Activated CD8-positive, alpha-beta T cell treated with anti-CD3 and anti-CD28 coated beads, Interleukin-2, amount 10 ng/mL, durations not matched to agents 7 days and 5 days (primary cell): Measurements from ENCODE around the gene CTBS. TPM values are rescaled to one million over a fixed set of nuclear protein-coding genes. Genes with fewer than 3 reads are reported as not detected.
"Not testable (repeated sequence)": the region's sequence is repeated elsewhere in the genome, so short reads cannot be mapped to it uniquely, and the experiment has no call there.

Source experiments
- ATAC-seq: fragments of 150-1000 bp; cut with Tn5 transposase; one replicate; pipeline ENCODE4 v1.10.0; 2021; ENCODE audit warnings: moderate library complexity
- CTCF ChIA-PET: fragments of 350-600 bp; sonication (Branson Sonifier 250); formaldehyde crosslinking; loops from one replicate; lab custom pipeline; 2021; ENCODE audit warnings: antibody characterized with exemption; lab: Charles Lee
- POLR2A ChIA-PET: fragments of 350-600 bp; sonication (Branson Sonifier 250); formaldehyde crosslinking; loops from one replicate; lab custom pipeline; 2021; ENCODE audit warnings: antibody characterized with exemption; lab: Charles Lee
- DNase-seq: peaks from one replicate; pipeline ENCODE4 v3.0.0-alpha.2; 2020
- H3K27ac Mint-ChIP-seq: one replicate; pipeline ENCODE4 v1.8.0; 2021; ENCODE audit warnings: mild to moderate bottlenecking, mixed read lengths
- H3K27me3 Mint-ChIP-seq: one replicate; pipeline ENCODE4 v1.8.0; 2021; ENCODE audit warnings: low read depth, mixed read lengths
- H3K36me3 Mint-ChIP-seq: one replicate; pipeline ENCODE4 v1.8.0; 2021; ENCODE audit warnings: low read depth, mixed read lengths
- H3K4me1 Mint-ChIP-seq: one replicate; pipeline ENCODE4 v1.8.0; 2021; ENCODE audit warnings: low read depth, mixed read lengths
- H3K4me3 Mint-ChIP-seq: one replicate; pipeline ENCODE4 v1.8.0; 2021; ENCODE audit warnings: mild to moderate bottlenecking, mixed read lengths
- H3K9me3 Mint-ChIP-seq: one replicate; pipeline ENCODE4 v1.8.0; 2022; ENCODE audit warnings: mixed read lengths; ENCODE audit not compliant: insufficient read depth
- total RNA-seq, 2 experiments: library from RNA; stranded (reverse); gene quantifications; one replicate each; pipeline ENCODE4 v1.2.3, GENCODE V29; 2021

Gene CTBS
- total RNA-seq, 2 experiments from 2014 or later: 12.3 to 12.7 TPM

DNA sequence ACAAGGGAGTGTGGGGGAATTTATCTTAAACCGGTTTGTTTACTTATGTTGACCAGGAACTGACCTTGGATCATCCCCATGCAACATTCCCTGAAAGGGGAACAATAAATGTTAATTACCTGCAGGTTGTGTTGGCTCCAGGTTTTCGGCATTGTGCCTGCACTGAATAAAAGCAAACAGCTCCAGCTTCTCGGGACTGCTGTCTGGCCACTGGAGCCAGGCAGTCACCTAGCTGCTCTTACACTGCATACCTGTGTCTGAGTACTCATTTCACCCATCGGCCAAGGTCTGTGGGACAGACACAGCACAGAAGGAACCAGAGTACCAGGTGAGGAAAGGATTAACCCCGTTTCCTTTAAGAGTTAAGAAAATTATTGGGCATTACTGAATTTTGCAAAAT, 32.7 kb upstream of the CTBS start:
- Mint-ChIP-seq H3K4me3 (no peak overlapping the region), H3K36me3 (peaks cover 5% of the 10 kb centered on the region), H3K9me3 (peaks cover 26% of the 10 kb centered on the region), H3K4me1 (peaks cover 6% of the 10 kb centered on the region), H3K27me3 (no peaks in the 10 kb centered on the region), H3K27ac (no peak overlapping the region)
- ATAC-seq (no peak), DNase-seq (no peak)
- ChIA-PET CTCF (no interaction called here), POLR2A (no interaction called here)

DNA sequence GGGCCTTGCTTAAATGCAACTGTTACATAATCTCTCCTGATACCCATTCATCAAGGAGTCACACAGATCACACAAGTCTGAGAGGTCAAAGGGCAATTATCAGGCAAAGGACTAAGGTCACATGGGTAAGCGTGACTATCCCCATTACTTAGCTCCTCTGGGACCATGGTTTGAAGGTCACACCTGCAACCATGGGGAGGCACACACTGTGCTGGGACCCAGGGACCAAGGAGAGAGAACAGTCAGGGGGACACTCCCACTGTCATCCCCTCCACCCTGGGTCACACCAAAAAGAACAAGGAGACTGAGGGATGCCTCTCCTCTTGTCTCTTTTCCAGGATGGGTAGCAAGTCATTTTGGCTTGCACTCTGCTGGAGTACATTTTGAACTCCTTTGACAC, 30.9 kb upstream of the CTBS start:
- H3K4me1 Mint-ChIP-seq: no peaks in the 10 kb centered on the region
- CTCF ChIA-PET: no interaction called here
- no peak for DNase-seq
- no peak overlapping the region for H3K4me3 Mint-ChIP-seq
- no peaks in the 10 kb centered on the region for H3K27me3 Mint-ChIP-seq
- ATAC-seq: no peak
- POLR2A ChIA-PET: no interaction called here
- H3K27ac Mint-ChIP-seq: no peak overlapping the region
- H3K9me3 Mint-ChIP-seq: peaks cover 26% of the 10 kb centered on the region
- peaks cover 5% of the 10 kb centered on the region for H3K36me3 Mint-ChIP-seq

DNA sequence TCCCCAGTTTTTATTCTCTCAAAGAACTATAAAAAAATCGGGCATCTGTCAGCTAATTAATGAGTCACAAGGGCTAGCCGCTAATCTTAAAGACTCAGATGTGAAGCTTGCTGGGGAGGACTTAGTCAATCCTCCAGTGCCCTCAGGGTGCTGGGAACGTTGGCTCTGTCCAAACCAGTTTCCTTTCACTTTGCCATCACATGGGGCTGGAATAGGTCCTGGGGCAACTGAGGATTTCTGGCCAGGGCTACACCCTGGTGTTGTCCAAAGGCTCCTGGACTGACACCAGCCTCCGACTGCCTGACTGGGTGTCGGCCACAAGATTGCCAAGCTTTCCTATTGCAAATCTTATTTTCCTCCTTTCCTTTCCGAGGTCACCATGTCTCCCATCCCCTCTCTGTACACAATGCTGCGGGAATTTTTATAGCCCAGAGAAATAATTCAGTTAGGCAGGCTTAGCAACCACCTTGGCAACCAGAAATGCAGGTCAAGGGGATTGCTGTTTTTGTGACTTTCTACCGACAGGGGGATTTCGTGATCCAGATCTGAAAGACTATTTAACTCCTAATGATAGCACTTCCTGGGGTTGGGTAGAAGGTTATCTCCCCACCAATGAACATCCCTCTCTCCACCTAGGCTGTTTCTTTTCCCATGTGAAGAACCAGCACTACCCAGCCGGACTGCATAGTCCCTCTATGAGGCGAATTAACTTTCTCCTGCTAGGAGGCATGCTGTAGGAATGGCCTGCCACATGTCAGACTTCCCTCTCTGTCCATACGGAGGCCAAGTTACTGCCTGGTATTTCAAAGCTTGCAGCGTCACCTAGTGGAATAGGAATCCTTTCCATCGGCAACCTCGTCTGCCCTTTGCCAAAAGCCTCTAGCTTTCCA, 29.9 kb upstream of the CTBS start:
- Mint-ChIP-seq H3K4me3 (no peak overlapping the region), H3K27me3 (no peaks in the 10 kb centered on the region), H3K4me1 (no peaks in the 10 kb centered on the region), H3K27ac (no peak overlapping the region), H3K9me3 (peaks cover 26% of the 10 kb centered on the region), H3K36me3 (peaks cover 5% of the 10 kb centered on the region)
- no peak for DNase-seq
- CTCF ChIA-PET: interaction anchor here (1.1 kb wide), 1 partner anchor 162 kb away, joined by 3 read pairs; no protein-coding TSS in a partner anchor
- ATAC-seq: no peak
- POLR2A ChIA-PET: no interaction called here

DNA sequence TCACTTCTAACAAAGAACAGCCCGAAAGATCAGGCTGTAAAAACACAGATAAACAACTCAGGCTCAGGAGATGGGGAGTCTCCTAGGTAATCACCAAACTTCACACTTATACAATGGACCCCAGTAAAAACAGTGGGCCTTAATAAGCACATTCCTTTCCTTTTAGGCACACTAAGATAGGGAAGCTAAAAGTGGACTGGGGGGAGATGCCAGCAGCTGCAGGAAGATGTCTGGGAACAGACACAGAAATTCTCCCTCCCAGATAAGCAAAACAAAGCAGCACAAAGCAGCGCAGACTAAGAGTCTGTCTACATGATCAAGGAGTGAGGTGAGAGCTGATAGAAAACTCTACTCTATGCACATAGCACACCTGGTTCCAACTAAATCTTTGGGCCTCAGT, 29.0 kb upstream of the CTBS start:
- ATAC-seq: no peak

DNA sequence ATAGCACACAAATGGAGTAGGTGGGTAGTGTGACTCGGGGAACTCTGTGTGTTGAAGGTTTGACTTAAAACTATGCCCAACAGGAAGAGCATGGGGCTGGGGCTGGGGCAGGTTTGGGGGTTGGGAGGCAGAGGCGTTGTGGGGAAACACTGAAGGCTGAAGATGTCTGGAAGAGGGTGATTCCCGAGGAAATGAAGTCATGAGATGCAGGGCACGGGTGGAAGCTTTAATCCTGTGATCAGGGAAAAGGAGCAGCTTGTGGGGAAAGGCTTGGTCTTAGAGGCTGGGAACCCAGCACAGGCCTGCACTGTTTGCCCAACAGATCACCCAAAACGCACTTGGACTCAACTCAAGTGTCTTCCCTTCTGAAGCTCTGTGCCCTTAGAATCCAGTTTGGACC, 26.6 kb upstream of the CTBS start:
- no peaks in the 10 kb centered on the region for H3K4me1 Mint-ChIP-seq
- no peaks in the 10 kb centered on the region for H3K27me3 Mint-ChIP-seq
- peaks cover 3% of the 10 kb centered on the region for H3K36me3 Mint-ChIP-seq
- ATAC-seq: no peak
- H3K9me3 Mint-ChIP-seq: peaks cover 17% of the 10 kb centered on the region
- H3K27ac Mint-ChIP-seq: no peak overlapping the region
- no peak for DNase-seq
- CTCF ChIA-PET: interaction anchor here (2.0 kb wide), 1 partner anchor 19 kb away, joined by 8 read pairs; no protein-coding TSS in a partner anchor
- POLR2A ChIA-PET: no interaction called here
- no peak overlapping the region for H3K4me3 Mint-ChIP-seq

More for the DNA sequence above, 29.0 kb upstream of the CTBS start:
- Mint-ChIP-seq H3K27ac (no peak overlapping the region), H3K27me3 (no peaks in the 10 kb centered on the region), H3K4me1 (no peaks in the 10 kb centered on the region), H3K9me3 (peaks cover 26% of the 10 kb centered on the region), H3K36me3 (peaks cover 5% of the 10 kb centered on the region), H3K4me3 (no peak overlapping the region)
- ChIA-PET POLR2A (no interaction called here), CTCF (interaction anchor here (1.1 to 1.4 kb wide), 2 partner anchors 30 to 161 kb away, joined by 3 read pairs; partner anchors contain the start of gene CTBS)
- no peak for DNase-seq

DNA sequence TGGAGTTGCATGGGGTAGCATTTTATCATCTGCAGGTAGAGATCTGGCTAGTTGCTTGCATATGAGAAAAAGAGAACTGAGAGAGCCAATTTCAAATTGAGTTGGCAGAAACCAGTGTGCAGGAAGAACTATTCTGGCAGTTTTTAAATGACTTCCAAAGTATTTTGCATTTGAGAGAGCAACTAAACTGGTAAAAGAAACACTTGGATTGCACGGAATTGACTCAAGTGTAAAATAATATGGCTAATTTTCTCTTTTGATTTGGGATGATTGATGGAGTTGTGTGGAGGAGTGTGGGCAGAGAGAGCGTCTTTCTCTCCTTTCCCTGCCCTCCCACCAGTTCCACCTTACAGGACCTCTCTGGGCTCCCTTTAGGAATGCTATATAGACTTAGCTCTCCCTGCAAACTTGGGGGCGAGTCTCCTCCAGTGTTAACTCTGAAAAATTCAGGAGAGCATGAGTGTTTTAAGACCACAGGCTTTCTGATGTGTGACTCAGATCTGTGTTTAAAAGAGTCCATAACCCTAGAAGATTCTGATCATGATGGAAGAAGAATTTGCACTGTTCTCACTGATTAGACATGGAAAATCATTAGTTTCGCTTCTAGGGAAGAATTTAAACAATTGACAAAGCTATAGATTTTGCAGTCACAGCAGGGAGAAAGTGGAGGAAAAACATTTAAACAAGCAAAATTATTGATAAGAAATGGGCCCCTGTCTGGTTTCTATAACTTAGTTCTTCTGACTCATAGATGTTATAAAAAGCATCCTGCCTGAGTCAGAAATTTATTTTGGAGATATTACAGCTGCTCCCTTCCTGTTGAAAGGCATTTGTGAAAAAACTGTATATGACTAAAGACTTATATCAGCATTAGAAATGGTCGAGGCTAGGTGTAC, 24.9 kb upstream of the CTBS start:
- H3K36me3 Mint-ChIP-seq: peaks cover 3% of the 10 kb centered on the region
- peaks cover 4% of the 10 kb centered on the region for H3K9me3 Mint-ChIP-seq
- H3K27me3 Mint-ChIP-seq: peaks cover 5% of the 10 kb centered on the region
- no peaks in the 10 kb centered on the region for H3K4me1 Mint-ChIP-seq
- ChIA-PET POLR2A (no interaction called here), CTCF (interaction anchor here (0.9 kb wide), 1 partner anchor 21 kb away, joined by 3 read pairs; no protein-coding TSS in a partner anchor)
- DNase-seq (no peak), ATAC-seq (no peak)
- H3K27ac Mint-ChIP-seq: no peak overlapping the region
- H3K4me3 Mint-ChIP-seq: no peak overlapping the region

DNA sequence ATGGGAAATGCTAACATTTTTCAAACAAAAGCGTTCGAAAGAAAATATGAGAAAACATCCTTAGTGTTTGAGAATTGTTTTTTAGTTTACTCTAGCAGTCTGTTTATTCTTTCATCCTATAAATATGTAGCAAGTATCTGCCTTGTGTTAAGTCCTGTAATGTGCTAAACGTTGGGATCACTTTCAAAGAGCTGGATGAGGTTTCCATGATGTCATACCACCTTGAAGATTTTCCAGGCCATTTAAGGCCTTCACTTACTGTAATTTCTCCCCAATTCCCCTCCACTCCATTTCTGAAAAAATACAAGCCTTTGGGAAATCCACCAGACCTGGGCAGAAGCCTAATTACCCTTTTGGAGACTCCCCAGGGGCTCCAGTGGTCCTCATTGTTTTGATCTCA, 24.2 kb upstream of the CTBS start:
- no peak overlapping the region for H3K27ac Mint-ChIP-seq
- H3K4me3 Mint-ChIP-seq: no peak overlapping the region
- DNase-seq: no peak
- no peaks in the 10 kb centered on the region for H3K4me1 Mint-ChIP-seq
- no peak for ATAC-seq
- peaks cover 5% of the 10 kb centered on the region for H3K27me3 Mint-ChIP-seq
- ChIA-PET POLR2A (no interaction called here), CTCF (interaction anchor here (0.9 kb wide), 1 partner anchor 22 kb away, joined by 3 read pairs; no protein-coding TSS in a partner anchor)
- H3K9me3 Mint-ChIP-seq: no peaks in the 10 kb centered on the region
- H3K36me3 Mint-ChIP-seq: peaks cover 3% of the 10 kb centered on the region

DNA sequence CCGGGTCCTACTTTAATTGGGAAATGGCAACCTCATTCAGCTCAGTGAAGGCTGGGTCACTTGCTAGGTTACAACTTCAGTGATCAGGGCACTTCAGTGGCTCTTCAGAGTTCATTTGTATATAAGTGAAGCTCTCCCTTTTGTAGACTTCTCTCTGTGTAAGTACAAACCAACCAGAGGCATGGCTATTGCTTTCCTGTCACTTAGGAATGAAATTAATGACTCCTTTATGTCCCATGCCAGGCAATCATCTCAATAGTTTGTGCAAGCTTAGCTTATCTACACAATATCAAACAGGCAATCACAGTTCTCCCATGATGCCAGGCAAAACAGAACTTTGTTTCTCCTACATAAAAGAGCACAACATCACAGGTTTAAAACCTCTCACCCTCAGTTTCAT, 22.8 kb upstream of the CTBS start:
- POLR2A ChIA-PET: no interaction called here

DNA sequence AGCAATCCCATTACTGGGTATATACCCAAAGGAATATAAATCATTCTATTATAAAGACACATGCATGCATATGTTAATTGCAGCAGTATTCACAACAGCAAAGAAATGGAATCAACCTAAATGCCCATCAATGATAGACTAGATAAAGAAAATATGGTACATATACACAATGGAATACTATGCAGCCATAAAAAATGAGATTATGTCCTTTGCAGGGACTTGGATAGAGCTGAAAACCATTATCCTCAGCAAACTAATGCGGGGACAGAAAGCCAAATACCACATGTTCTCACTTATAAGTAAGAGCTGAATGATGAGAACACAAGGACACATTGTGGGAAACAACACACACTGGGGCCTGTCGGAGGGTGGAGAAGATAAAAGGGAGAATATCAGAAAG, 20.7 kb upstream of the CTBS start:
- H3K4me3 Mint-ChIP-seq, H3K36me3 Mint-ChIP-seq, H3K27ac Mint-ChIP-seq, DNase-seq, ATAC-seq, POLR2A ChIA-PET, CTCF ChIA-PET, H3K9me3 Mint-ChIP-seq, H3K4me1 Mint-ChIP-seq: not testable (repeated sequence)
- H3K27me3 Mint-ChIP-seq: peaks cover 16% of the 10 kb centered on the region

More for the DNA sequence above, 22.8 kb upstream of the CTBS start:
- Mint-ChIP-seq H3K9me3 (peaks cover 5% of the 10 kb centered on the region), H3K27ac (no peak overlapping the region), H3K4me3 (no peak overlapping the region), H3K36me3 (peaks cover under 1% of the 10 kb centered on the region), H3K4me1 (no peaks in the 10 kb centered on the region), H3K27me3 (peaks cover 10% of the 10 kb centered on the region)
- ATAC-seq (no peak), DNase-seq (no peak)
- CTCF ChIA-PET: interaction anchor here (1.0 to 1.7 kb wide), 3 partner anchors 23 to 175 kb away, joined by 3 to 6 read pairs (median 3); no protein-coding TSS in a partner anchor

DNA sequence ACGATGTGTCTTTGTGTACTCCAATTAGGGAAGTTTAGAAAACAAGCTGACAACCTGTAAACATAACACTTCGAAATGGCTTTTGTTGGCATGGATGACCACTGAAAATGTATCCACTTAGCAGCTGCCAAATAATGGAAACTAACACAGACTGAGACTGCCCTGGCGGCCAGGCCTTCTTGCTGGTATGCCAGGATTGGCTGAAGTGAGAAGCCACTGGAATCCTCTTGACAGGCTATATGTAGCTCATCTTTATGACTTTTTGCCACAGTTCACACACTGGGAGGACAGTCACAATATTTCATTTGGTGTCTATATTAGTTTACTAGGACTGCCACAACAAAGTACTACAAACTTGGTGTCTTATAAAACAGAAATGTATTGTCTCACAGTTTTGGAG, 12.9 kb upstream of the CTBS start:
- Mint-ChIP-seq H3K4me3 (no peak overlapping the region), H3K9me3 (peaks cover 2% of the 10 kb centered on the region), H3K27me3 (peaks cover 6% of the 10 kb centered on the region), H3K27ac (no peak overlapping the region), H3K4me1 (no peaks in the 10 kb centered on the region), H3K36me3 (no peaks in the 10 kb centered on the region)
- ATAC-seq (no peak), DNase-seq (no peak)
- ChIA-PET CTCF (no interaction called here), POLR2A (interaction anchor here (3.5 kb wide), 1 partner anchor 13 kb away, joined by 20 read pairs; the partner anchor contains the start of gene CTBS)

DNA sequence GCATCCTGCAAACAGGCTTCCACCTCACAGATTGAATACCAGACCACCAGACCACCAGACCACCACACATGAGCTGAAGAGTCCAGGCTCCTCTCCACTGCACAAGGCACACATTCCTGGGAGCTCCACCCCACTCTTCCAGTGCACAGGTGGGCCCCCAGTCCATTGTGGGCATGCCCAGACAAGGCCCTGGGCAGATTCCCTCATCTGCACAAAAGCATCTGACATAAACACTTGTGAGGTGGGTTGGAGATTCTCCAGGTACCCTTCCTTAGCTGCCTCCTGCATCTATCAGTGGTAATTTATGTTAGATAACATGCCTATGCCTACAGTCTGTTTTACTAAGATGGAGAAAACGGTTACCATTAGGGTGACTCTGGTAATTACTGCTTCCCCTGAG, 11.6 kb upstream of the CTBS start:
- no peak overlapping the region for H3K4me3 Mint-ChIP-seq
- POLR2A ChIA-PET: interaction anchor here (3.5 kb wide), 1 partner anchor 12 kb away, joined by 20 read pairs; the partner anchor contains the start of gene CTBS
- CTCF ChIA-PET: interaction anchor here (1.3 to 1.6 kb wide), 2 partner anchors 25 to 168 kb away, joined by 4 read pairs; no protein-coding TSS in a partner anchor

More for the DNA sequence above, 11.6 kb upstream of the CTBS start:
- Mint-ChIP-seq H3K4me1 (no peaks in the 10 kb centered on the region), H3K9me3 (no peaks in the 10 kb centered on the region), H3K27ac (peak overlapping the region; percentile 27), H3K36me3 (no peaks in the 10 kb centered on the region), H3K27me3 (peaks cover 4% of the 10 kb centered on the region)
- no peak for ATAC-seq
- no peak for DNase-seq
